HepG2 (cell line): ENCODE data around the gene ZNF511.

ENCODE experiments used
- CTCF ChIP-seq: sonication (generic); formaldehyde crosslinking; IDR thresholded peaks from 2 replicates; pipeline ENCODE4 v1.5.0; 2020; ENCODE audit warnings: mild to moderate bottlenecking, missing genetic modification reagents, moderate library complexity
- EED ChIP-seq: sonication (generic); formaldehyde crosslinking; IDR thresholded peaks from 2 replicates; pipeline ENCODE4 v1.5.0; 2020; ENCODE audit warnings: mild to moderate bottlenecking, missing genetic modification reagents
- NFYC ChIP-seq: IDR thresholded peaks from 2 replicates; pipeline ENCODE4 v1.6.1; 2016; ENCODE audit warnings: missing genetic modification reagents, missing compliant biosample characterization
- SMARCC2 ChIP-seq: fragments of 450-650 bp; IDR thresholded peaks from 2 replicates; pipeline ENCODE4 v1.6.1; 2017; ENCODE audit warnings: antibody characterized with exemption, mild to moderate bottlenecking
- ZBTB1 ChIP-seq: sonication (generic); formaldehyde crosslinking; IDR thresholded peaks from 2 replicates; pipeline ENCODE4 v1.4.0; 2020; ENCODE audit warnings: missing genetic modification reagents, borderline replicate concordance
- ZNF615 ChIP-seq: sonication (generic); formaldehyde crosslinking; IDR thresholded peaks from 2 replicates; pipeline ENCODE4 v1.5.0; 2020; ENCODE audit warnings: mild to moderate bottlenecking, missing genetic modification reagents, borderline replicate concordance
- ZNF639 ChIP-seq: conservative IDR thresholded peaks from 2 replicates; pipeline ENCODE4 v1.6.1; 2018; ENCODE audit warnings: missing genetic modification reagents
- ZNF652 ChIP-seq: IDR thresholded peaks from 2 replicates; pipeline ENCODE4 v1.6.1; 2016; ENCODE audit warnings: low read depth, borderline replicate concordance
- TF ChIP-seq, protein P1 (sequence below): sonication (generic); formaldehyde crosslinking; conservative IDR thresholded peaks from 2 replicates; pipeline ENCODE4 v1.4.0; 2020; ENCODE audit warnings: missing genetic modification reagents
- TF ChIP-seq, protein P2 (sequence below), 2 experiments: IDR thresholded peaks; 2 replicates each; pipeline ENCODE4 v1.6.1; 2011 to 2012; ENCODE audit warnings: low read length in 2 of 2, borderline replicate concordance in 1 of 2, low read depth in 1 of 2, mild to moderate bottlenecking in 1 of 2, moderate library complexity in 1 of 2

GRCh38 chr10:133341983-133342382, 33.3 kb downstream of the ZNF511 start:
- TF ChIP-seq CTCF (CRISPR knock-in tag) = no peak
- TF ChIP-seq, protein P1, sequence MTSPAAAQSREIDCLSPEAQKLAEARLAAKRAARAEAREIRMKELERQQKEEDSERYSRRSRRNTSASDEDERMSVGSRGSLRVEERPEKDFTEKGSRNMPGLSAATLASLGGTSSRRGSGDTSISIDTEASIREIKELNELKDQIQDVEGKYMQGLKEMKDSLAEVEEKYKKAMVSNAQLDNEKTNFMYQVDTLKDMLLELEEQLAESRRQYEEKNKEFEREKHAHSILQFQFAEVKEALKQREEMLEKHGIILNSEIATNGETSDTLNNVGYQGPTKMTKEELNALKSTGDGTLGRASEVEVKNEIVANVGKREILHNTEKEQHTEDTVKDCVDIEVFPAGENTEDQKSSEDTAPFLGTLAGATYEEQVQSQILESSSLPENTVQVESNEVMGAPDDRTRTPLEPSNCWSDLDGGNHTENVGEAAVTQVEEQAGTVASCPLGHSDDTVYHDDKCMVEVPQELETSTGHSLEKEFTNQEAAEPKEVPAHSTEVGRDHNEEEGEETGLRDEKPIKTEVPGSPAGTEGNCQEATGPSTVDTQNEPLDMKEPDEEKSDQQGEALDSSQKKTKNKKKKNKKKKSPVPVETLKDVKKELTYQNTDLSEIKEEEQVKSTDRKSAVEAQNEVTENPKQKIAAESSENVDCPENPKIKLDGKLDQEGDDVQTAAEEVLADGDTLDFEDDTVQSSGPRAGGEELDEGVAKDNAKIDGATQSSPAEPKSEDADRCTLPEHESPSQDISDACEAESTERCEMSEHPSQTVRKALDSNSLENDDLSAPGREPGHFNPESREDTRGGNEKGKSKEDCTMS = no peak
- TF ChIP-seq ZNF639 (CRISPR knock-in tag) = no peak
- no peak for TF ChIP-seq ZNF615 (CRISPR knock-in tag)
- no peak for TF ChIP-seq ZBTB1 (CRISPR knock-in tag)
- TF ChIP-seq SMARCC2 = no peak
- TF ChIP-seq, protein P2, sequence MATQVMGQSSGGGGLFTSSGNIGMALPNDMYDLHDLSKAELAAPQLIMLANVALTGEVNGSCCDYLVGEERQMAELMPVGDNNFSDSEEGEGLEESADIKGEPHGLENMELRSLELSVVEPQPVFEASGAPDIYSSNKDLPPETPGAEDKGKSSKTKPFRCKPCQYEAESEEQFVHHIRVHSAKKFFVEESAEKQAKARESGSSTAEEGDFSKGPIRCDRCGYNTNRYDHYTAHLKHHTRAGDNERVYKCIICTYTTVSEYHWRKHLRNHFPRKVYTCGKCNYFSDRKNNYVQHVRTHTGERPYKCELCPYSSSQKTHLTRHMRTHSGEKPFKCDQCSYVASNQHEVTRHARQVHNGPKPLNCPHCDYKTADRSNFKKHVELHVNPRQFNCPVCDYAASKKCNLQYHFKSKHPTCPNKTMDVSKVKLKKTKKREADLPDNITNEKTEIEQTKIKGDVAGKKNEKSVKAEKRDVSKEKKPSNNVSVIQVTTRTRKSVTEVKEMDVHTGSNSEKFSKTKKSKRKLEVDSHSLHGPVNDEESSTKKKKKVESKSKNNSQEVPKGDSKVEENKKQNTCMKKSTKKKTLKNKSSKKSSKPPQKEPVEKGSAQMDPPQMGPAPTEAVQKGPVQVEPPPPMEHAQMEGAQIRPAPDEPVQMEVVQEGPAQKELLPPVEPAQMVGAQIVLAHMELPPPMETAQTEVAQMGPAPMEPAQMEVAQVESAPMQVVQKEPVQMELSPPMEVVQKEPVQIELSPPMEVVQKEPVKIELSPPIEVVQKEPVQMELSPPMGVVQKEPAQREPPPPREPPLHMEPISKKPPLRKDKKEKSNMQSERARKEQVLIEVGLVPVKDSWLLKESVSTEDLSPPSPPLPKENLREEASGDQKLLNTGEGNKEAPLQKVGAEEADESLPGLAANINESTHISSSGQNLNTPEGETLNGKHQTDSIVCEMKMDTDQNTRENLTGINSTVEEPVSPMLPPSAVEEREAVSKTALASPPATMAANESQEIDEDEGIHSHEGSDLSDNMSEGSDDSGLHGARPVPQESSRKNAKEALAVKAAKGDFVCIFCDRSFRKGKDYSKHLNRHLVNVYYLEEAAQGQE (IDR thresholded peaks at IDR 0.05; ENCODE audit: borderline replicate concordance in 1 of 2, low read depth in 1 of 2, low read length in 2 of 2) = no peak
- TF ChIP-seq EED = no peak
- no peak for TF ChIP-seq ZNF652 (CRISPR knock-in tag)
- no peak for TF ChIP-seq NFYC (CRISPR knock-in tag)
